NCI-H2029 (cell line): Measurements from ENCODE around the gene RHBDL3.
"Not testable (repeated sequence)": the region's sequence is repeated elsewhere in the genome, so short reads cannot be mapped to it uniquely, and the experiment has no call there.

Source experiments
- DNase-seq: peaks from one replicate; lab custom pipeline; 2025; lab: John Stamatoyannopoulos, UW

Gene RHBDL3, protein sequence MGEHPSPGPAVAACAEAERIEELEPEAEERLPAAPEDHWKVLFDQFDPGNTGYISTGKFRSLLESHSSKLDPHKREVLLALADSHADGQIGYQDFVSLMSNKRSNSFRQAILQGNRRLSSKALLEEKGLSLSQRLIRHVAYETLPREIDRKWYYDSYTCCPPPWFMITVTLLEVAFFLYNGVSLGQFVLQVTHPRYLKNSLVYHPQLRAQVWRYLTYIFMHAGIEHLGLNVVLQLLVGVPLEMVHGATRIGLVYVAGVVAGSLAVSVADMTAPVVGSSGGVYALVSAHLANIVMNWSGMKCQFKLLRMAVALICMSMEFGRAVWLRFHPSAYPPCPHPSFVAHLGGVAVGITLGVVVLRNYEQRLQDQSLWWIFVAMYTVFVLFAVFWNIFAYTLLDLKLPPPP

GRCh38 chr17:32265192-32265923, at the start of gene RHBDL3:
Gene RHBDL3, plus strand, starts transcription at chr17:32265832. Its CDS starts 358 bp downstream, at chr17:32266190.
- no peak for DNase-seq

DNA sequence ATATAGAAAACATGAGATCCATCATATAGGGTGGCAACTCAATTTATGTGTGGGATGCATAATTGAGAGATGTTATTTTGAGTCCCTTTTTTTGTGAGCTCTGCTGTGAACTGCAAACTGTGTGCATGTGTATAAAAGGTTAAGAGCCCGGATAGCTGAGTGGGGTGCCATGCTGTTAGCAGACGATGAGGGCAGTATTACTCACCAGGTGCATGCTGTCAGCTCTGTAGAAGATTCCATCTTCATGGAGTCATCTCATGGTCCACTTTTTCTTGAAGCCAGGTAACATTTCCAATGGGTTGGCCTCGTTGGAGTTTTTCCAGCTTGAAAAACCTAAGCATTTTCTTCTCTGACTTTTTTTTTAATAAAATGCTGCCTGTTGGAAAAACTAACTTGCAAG, 43.0 kb upstream of the RHBDL3 start:
- DNase-seq, result no peak

DNA sequence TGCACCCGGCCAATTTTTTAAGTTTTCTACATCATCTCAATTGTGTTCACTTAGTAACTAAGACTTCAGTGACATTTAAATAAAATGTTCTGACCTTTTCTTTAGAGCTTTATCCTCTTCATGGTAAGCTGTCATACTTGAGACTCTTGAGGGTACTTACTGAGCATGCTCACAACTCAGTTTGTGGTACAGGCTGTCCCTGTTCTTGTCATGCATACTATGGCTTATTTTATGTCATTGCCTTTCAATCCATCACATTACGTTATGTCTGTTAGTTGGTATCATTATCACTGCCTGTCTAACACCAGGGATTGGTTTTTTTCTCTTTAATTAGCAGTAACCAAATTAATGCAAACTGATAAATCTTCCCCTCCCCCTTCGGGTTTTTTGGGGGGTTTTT, 41.9 kb upstream of the RHBDL3 start:
- DNase-seq, result no peak

DNA sequence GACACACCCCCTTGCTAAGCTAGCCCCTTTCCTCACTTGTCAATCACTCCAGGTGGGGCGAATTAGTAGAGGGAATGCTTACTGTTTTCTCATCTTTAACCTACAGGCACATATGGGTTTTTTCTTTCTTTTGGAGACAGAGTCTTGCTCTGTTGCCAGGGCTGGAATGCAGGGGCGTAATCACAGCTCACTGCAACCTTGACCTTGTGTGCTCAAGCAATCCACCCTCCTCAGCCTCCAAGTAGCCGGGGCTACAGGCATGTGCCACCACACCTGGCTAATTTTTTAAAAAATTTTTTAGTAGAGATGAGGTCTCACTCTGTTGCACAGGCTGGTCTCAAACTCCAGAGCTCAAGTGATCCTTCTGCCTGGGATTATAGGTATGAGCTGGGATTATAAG, 38.7 kb upstream of the RHBDL3 start:
- DNase-seq, result no peak

- no peak for DNase-seq
Observed at GRCh38 chr17:32227910-32228309, 37.7 kb upstream of the RHBDL3 start.

- no peak for DNase-seq
Observed at GRCh38 chr17:32235588-32235987, 30.0 kb upstream of the RHBDL3 start.

DNA sequence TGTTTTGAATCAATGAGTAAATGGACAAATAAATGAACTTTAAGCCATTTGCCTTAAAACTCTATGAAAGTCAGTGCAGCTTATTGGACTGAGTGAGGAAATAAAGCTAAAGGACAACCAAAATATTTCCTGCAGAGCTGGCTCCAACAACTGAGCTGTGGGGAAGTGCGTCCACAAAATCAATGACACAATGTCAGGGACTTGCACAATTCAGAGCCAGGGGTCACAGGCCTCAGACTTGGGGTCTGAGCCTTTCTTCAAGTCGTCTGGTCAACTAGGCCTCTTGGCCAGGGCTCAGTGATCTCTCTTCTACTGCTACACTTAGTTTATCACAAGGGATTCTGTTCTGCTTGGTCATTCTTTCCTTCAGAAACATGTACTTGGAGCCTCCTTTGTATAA, 26.2 kb upstream of the RHBDL3 start:
- no peak for DNase-seq

DNA sequence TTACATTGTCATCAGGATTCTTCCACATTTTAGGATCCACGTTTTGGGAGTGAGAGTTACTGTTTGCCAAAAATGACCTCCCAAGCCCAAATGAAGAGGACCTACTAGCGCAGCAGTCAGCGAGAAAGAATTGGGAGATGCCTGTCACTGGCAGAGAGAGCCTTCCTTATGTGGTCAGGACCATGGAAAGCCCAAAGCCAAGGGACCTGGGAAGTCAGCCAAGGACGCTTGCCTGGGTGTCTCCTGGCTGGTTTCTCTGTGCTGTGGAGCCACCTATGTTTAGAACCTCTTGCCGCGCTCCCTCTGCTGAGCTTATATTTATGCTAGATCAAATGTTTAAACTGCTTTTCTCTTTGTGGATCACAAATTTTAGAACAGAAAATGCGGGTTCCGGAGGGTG, 24.9 kb upstream of the RHBDL3 start:
- DNase-seq, result no peak

- no peak for DNase-seq
Observed at GRCh38 chr17:32241640-32242039, 24.0 kb upstream of the RHBDL3 start.

- no peak for DNase-seq
Observed at GRCh38 chr17:32249475-32249874, 16.2 kb upstream of the RHBDL3 start.

- DNase-seq, result peak; percentile 28
Observed at GRCh38 chr17:32253117-32253611, 12.5 kb upstream of the RHBDL3 start.

DNA sequence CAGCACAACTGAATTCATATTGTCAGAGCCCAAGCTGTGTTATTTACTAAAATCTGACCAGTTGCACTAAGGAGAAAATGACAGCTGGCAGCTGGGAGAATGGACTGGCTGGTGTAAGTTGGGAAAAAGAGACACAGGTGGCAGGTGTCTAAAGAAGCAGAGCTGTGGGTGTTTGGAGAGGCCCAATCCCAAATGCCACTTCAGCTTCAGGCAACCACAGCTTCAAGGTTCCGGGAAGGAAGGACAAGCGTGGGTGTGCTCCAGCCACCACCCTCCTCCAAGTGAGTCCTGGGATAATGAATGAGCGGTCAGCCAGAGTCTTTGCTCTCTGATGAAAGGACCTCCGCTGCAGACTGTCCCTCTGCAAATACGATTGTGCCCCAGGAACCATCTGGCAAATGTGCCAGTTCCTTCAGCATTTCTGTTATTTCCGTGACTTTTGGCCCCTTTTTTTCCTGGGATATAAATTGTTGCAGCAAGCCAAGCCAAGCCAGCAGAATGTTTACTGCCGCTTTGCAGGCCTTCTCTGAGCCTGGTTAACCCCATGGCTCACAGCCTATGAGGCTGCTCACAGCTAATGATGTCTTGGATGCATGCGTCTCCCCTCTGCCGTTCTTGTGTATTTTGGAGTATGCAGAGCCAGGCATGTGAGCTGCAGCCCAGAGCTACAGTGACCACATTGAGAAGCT, 9.5 kb upstream of the RHBDL3 start:
- DNase-seq, result no peak

- DNase-seq, result no peak
Observed at GRCh38 chr17:32256701-32257019, 9.0 kb upstream of the RHBDL3 start.

DNA sequence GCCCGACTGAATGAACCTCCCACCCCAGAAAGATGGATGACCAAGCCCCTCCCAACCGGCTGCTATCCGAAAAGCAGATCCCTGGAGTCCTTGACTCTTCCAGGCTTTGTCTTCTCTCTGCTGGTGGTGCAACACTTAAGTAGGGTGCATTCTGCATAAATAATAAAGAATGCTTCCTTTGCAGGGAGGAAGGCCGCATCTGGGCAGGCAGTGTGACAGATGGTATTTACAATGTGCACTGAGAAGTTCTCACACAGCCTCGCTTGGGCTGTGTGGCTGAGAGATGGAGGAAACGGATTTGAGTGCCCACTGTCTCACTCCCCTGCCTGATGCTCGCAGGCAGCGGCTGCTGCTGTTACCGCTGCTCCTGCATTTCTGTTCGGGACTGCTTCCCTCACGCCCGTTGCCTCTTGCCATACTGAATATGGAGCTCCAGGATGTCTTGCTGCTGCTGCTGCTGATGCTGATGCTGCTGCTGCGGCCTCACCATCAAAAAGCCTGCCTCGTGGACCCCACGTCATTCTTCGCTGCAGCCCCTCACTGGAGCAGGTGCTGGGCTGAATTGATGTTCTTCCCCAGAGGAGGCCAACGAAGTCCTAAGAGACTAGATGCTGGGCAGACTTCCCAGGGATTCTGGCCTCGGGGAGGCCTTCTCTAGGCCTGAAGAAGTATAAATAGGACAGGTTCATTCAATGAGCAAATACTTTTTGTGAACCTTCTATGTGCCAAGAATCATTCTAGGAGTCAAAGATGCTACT, 7.1 kb upstream of the RHBDL3 start:
- DNase-seq, result no peak

DNA sequence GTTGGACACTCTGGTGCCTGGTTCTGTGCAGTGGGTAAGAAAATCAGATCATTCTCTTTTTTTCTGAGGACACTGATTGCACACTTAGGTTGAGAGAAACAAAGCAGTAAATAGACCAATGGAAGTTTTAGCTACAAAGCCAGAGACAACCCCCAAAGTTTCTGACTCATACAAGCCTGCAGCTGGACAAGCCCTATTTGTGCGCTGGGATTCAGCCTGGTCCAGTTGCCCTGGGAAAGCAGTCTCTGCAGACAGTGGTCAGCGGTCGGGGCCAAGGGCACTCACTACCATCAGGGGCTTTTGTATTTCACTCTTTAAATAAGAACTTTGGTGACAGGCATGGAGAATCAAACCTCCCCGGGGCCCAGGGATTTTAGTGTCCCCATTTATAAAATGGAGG, 6.0 kb upstream of the RHBDL3 start:
- DNase-seq, result no peak

- no peak for DNase-seq
Observed at GRCh38 chr17:32261417-32261736, 4.3 kb upstream of the RHBDL3 start.

GRCh38 chr17:32261936-32262510, 3.6 kb upstream of the RHBDL3 start:
- no peak for DNase-seq

DNA sequence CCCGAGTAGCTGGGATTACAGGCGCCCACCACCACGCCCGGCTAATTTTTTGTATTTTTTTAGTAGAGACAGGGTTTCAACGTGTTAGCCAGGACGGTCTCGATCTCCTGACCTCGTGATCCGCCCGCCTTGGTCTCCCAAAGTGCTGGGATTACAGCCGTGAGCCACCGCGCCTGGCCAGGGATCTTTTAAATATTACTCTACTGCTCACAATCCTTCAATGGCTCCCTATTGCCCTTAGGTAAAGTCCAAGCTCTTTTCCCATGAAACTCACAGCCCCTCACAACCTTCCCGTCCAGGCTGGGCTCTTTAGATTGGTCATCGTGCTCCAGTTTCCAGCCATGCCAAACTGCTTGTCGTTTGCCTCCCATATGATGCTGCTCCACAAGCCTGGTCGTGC, 2.1 kb upstream of the RHBDL3 start:
- not testable (repeated sequence) for DNase-seq

GRCh38 chr17:32264140-32264799, 1.4 kb upstream of the RHBDL3 start:
- no peak for DNase-seq

GRCh38 chr17:32264823-32265191, 825 bp upstream of the RHBDL3 start:
- no peak for DNase-seq

- DNase-seq, result no peak
Observed at GRCh38 chr17:32266051-32266388, 388 bp downstream of the RHBDL3 start.
